KBM-7 (cell line): ENCODE measurements around the gene MPP4.

Experiments used
- DNase-seq: peaks from one replicate; pipeline ENCODE4 v3.0.0-alpha.2; 2015
- in situ Hi-C: fragments of 300-500 bp; cut with MboI; formaldehyde crosslinking; loops from 2 replicates; pipeline ENCODE4 v1.14.3; 2020; ENCODE audit warnings: low sequenced_read_pairs, low pct_unique_long_range_greater_than_20kb, mixed read lengths

Gene MPP4

DNA sequence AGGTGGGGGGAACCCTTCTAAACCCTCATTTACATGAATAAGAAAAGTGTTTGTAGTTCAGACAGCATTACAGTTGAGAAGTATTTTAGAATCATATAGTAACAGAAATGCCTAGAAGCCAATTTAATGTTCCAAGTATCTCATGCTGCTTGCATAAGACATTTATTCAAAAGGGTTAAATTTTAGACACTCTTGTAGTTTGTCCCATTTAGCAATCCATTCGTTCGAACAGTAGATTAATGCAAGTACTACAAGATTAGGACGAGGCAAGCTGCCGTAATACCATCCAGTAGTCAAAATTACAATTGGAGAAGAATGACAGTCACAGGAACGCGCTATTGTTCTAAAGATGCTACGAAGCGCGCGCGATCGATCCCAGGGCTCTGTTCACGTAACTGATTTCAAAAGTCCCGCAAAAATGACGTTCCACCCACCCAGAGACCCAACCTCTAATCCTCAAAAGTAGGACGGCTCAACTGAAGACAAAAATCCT is 56.3 kb downstream of the MPP4 start:
- DNase-seq, result no peak
- in situ Hi-C loops, result no loop called here

DNA sequence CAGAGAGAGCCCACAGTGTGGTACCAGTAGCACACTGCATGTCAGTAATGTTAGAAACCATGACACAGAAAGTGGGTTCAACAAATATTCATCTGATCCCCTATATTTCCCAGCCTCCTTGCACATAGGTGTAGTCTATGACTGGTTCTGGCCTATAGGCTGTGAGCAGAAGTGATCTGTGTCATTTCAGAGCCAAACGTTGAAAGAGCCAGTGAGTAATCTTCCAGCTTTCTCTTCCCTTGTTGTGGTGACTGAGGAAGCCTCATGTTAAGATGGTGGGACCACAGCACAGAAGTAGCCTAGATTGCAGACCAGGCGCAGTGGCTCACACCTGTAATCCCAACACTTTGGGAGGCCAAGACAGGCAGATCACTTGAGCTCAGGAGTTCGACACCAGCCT is 59.2 kb downstream of the MPP4 start:
- in situ Hi-C loops, result no loop called here
- DNase-seq, result no peak

- in situ Hi-C loops, result no loop called here
- no peak for DNase-seq
Observed at GRCh38 chr2:201638326-201638725, 60.1 kb downstream of the MPP4 start.

GRCh38 chr2:201633661-201634249 is 64.7 kb downstream of the MPP4 start:
- no peak for DNase-seq
- in situ Hi-C loops, result no loop called here

- no peak for DNase-seq
- in situ Hi-C loops, result no loop called here
Observed at GRCh38 chr2:201631041-201631440, 67.4 kb downstream of the MPP4 start.

GRCh38 chr2:201630577-201630976 is 67.9 kb downstream of the MPP4 start:
- in situ Hi-C loops, result no loop called here
- DNase-seq, result no peak

DNA sequence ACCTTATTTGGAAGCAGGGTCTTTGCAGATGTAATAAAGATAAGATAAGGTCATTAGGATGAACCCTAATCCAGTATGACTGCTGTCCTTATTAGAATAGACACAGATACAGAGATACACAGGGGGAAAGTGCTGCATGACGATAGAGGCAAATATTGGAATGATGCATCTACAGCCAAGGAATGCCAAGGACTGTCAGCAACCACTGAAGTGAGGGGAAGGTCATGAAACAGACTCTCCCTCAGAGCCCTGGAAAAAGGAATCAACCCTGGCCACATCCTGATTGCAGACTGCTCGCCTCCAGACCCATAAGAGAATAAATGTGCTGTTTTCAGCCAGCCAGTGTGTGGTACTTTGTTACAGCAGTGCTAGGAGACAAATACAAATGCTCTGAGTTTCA is 69.9 kb downstream of the MPP4 start:
- no peak for DNase-seq
- in situ Hi-C loops, result no loop called here

DNA sequence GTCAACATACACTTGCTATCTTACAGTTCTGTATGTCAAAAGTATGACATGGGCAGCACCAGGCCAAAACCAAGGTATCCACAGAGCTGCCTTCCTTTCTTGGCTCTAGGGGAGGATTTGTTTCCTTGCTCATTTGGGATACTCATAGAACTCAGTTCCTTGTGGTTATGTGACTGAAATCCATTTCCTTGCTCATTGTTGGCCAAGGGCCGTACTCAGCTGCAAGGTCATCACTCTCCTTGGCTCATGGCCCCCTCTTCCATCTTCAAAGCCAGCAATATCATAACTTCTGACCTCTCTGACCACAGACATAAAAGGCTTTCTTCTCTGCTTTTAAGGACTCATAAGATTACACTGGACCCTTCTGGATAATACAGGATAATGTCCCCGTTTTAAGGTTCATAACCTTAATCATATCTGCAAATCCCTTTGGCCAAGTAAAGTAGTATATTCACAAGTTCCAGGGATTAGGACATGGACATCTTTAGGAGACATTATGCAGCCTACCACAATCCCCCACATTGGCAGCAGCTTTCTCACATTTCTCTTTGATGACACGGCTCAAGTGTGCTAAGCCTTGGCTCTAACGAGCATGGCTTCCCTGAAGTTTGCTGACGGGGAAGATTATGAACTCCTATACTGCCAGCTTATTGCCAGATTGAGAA is 76.0 kb downstream of the MPP4 start:
- in situ Hi-C loops, result no loop called here
- DNase-seq, result no peak

DNA sequence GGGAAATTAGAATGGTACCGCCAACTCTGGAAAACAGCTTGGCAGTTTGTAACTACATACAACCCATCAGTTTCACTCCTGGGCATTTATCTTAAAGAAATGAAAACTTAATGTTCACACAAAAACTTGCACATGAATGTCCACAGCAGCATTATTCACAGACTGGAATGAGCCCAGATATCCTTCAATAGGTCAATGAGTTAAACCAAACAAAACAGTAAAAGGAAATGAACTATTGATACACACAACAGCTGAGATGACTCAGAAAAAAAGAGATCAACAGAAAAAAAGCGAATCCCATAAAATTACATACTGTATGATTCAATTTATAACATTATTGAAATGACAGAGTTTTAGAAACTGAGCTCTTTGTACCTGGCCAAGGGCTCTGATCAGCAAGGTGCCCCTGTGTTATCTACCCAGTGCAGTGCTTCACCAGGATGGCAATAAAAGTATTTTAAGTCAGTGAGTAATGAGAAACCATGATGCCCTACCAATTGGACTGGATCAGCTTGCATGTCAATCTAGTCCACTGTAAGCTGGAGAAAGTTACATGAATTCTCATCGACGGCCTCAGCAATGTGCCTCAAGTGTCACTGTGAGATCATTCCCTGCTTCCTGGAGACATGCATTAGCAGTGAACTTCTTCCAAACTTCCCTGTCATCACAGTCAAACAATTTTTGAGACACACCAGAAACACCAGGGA is 77.0 kb downstream of the MPP4 start:
- in situ Hi-C loops, result no loop called here
- no peak for DNase-seq

GRCh38 chr2:201618744-201619662 is 79.4 kb downstream of the MPP4 start:
- in situ Hi-C loops, result no loop called here
- DNase-seq, result no peak

GRCh38 chr2:201608021-201608420 is 90.4 kb downstream of the MPP4 start:
- in situ Hi-C loops, result no loop called here
- DNase-seq, result no peak

GRCh38 chr2:201607568-201607967 is 90.9 kb downstream of the MPP4 start:
- in situ Hi-C loops, result no loop called here
- no peak for DNase-seq

- DNase-seq, result no peak
- in situ Hi-C loops, result no loop called here
Observed at GRCh38 chr2:201600906-201601305, 97.5 kb downstream of the MPP4 start.

- in situ Hi-C loops, result no loop called here
Observed at GRCh38 chr2:201597397-201597796, 101.0 kb downstream of the MPP4 start.

More at GRCh38 chr2:201597397-201597796, 101.0 kb downstream of the MPP4 start:
- no peak for DNase-seq
